Activated CD4-positive, alpha-beta T cell treated with anti-CD3 and anti-CD28 coated beads for 36 hours (primary cell): ENCODE data around the gene SPECC1. TPM values are rescaled to one million over a fixed set of nuclear protein-coding genes. Genes with fewer than 3 reads are reported as not detected.

Experiments
- ATAC-seq: fragments of 200-7000 bp; cut with Tn5 transposase; one replicate; pipeline ENCODE4 v1.10.0; 2021; ENCODE audit warnings: mild to moderate bottlenecking, moderate library complexity
- CTCF ChIA-PET: fragments of 350-600 bp; sonication (Branson Sonifier 250); formaldehyde crosslinking; loops from one replicate; lab custom pipeline; 2021; ENCODE audit warnings: antibody characterized with exemption; lab: Charles Lee
- POLR2A ChIA-PET: fragments of 350-600 bp; sonication (Branson Sonifier 250); formaldehyde crosslinking; loops from one replicate; lab custom pipeline; 2021; ENCODE audit warnings: antibody characterized with exemption, inconsistent platforms; lab: Charles Lee
- DNase-seq: peaks from one replicate; pipeline ENCODE4 v3.0.0-alpha.2; 2020
- H3K27ac Mint-ChIP-seq: one replicate; pipeline ENCODE4 v1.8.0; 2021; ENCODE audit warnings: mixed read lengths
- H3K27me3 Mint-ChIP-seq: one replicate; pipeline ENCODE4 v1.8.0; 2021; ENCODE audit warnings: mixed read lengths
- H3K36me3 Mint-ChIP-seq: one replicate; pipeline ENCODE4 v1.8.0; 2021; ENCODE audit warnings: low read depth, mixed read lengths
- H3K4me1 Mint-ChIP-seq: one replicate; pipeline ENCODE4 v1.8.0; 2021; ENCODE audit warnings: mixed read lengths
- H3K4me3 Mint-ChIP-seq: one replicate; pipeline ENCODE4 v1.8.0; 2021; ENCODE audit warnings: mild to moderate bottlenecking, moderate library complexity, mixed read lengths
- H3K9me3 Mint-ChIP-seq: one replicate; pipeline ENCODE4 v1.8.0; 2021; ENCODE audit warnings: low read depth, mixed read lengths
- intact Hi-C, 2 experiments: fragments of 100-400 bp; cut with DNase I in 1 of 2; cut with micrococcal nuclease in 1 of 2; formaldehyde crosslinking; loops; one replicate each; pipeline versions ENCODE4 v1.14.2 to v1.15.1; 2022 to 2024; cut with DNase I, micrococcal nuclease
- total RNA-seq, 2 experiments: library from RNA; stranded (reverse); gene quantifications; one replicate each; pipeline ENCODE4 v1.2.3, GENCODE V29; 2021

Gene SPECC1
- total RNA-seq, 2 experiments from 2014 or later = 6.1 to 10.4 TPM

DNA sequence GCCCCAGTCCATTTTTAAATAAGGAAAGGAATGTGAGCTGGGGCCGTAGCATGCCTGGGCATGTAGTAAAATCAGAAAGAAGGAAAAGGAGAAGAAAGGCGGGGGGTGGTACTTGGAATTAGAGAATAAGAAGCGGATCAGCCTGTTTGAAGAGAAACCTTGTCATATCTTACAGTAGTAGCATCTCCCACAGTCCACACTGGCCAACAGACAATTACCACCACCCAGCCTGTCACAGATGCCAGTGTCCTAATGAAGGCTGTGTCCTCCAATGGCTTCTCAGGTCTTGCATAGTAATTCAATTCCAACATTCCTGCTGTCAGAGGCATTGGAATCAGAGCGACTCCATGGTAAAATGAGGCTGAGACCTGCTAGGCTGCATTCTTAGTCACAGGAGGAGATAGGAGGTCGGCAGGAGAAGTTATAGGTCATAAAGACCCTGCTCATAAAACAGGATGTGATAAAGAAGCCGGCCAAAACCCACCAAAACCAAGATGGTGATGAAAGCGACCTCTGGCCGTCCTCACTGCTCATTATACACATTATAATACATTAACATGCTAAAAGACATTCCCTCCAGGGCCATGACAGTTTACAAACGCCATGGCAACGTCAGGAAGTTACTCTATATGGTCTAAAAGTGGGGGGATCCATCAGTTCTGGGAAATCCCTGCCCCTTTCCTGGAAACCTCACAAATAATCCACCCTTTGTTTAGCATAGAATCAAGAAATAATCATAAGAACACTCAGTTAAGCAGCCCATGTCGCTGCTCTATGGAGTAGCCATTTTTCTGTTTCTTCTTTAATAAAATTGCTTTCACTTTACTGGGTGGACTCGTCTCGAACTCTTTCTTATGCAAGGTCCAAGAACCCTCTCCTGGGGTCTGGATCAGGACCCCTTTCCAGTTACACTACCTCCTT lies 22.0 kb upstream of the SPECC1 start:
- intact Hi-C loops = no loop called here
- DNase-seq (no peak), ATAC-seq (no peak)
- CTCF ChIA-PET = no interaction called here
- Mint-ChIP-seq H3K9me3 (no peaks in the 10 kb centered on the region), H3K4me1 (peaks cover 2% of the 10 kb centered on the region), H3K4me3 (no peak overlapping the region), H3K27me3 (no peaks in the 10 kb centered on the region), H3K27ac (no peak overlapping the region), H3K36me3 (no peaks in the 10 kb centered on the region)
- POLR2A ChIA-PET = no interaction called here

DNA sequence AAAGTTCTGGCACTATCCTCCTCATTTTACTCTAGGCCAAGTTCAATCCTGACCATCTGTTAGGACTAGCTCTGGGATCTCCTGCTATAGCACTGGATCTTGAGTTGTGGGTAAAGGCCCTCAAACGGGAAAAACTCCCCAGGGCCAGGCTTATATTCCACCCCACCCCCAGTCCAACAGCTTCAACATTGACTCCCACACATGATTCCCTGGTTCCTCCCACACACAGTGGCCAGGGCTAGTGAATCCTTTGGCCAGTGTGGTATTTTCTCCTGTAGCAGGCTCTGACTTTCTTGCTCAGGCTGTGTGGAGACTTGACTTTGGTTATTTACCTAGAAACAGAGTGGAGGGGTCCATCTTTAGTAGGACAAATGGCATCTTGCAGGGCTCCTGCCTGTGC lies 21.3 kb upstream of the SPECC1 start:
- Mint-ChIP-seq H3K36me3 (no peaks in the 10 kb centered on the region), H3K4me1 (peaks cover 1% of the 10 kb centered on the region), H3K4me3 (no peak overlapping the region), H3K27me3 (no peaks in the 10 kb centered on the region), H3K9me3 (no peaks in the 10 kb centered on the region), H3K27ac (no peak overlapping the region)
- intact Hi-C loops = no loop called here
- CTCF ChIA-PET = no interaction called here
- DNase-seq (no peak), ATAC-seq (no peak)
- POLR2A ChIA-PET = no interaction called here

DNA sequence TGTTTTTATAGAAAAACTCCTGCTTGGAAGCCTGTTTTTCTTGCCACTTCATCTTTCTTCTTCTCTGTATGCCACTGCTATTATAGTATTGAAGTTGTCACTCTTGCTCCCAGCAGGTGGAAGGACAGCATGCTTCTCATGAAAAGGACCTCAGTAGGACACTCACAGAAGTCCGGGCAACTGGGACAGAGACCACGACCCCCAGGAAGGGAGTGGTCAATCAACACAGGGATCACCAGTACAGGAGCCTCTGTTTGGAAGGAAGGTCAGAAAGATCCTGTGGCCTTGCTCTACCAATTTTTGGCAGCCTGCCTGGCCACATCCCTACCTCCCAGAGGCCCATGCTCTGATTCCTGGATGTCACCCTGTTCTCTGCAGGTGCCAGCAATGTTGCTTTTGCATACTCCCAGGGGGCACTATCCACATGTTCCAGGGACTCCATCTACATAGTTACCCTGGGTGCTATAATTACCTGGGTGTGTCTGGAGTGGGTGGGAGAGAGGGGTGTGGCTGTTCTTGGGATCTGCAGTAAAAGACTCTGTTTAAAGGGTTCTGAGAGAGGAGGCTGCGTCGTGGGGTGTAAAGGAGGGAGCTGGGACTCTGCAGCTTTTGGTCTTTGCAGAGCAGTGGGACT lies 17.8 kb upstream of the SPECC1 start:
- no peak overlapping the region for H3K27ac Mint-ChIP-seq
- ATAC-seq (no peak), DNase-seq (no peak)
- H3K36me3 Mint-ChIP-seq = no peaks in the 10 kb centered on the region
- no peaks in the 10 kb centered on the region for H3K9me3 Mint-ChIP-seq
- CTCF ChIA-PET = interaction anchor here (1.7 to 3.4 kb wide), 5 partner anchors 17 to 129 kb away, joined by 6 to 39 read pairs (median 23); partner anchors contain the start of gene SPECC1
- peaks cover 4% of the 10 kb centered on the region for H3K4me1 Mint-ChIP-seq
- no peak overlapping the region for H3K4me3 Mint-ChIP-seq
- H3K27me3 Mint-ChIP-seq = no peaks in the 10 kb centered on the region
- intact Hi-C loops = loop anchor here (5.0 to 10.0 kb wide), 2 partner anchors 233 to 331 kb away; no protein-coding TSS in a partner anchor
- POLR2A ChIA-PET = no interaction called here

DNA sequence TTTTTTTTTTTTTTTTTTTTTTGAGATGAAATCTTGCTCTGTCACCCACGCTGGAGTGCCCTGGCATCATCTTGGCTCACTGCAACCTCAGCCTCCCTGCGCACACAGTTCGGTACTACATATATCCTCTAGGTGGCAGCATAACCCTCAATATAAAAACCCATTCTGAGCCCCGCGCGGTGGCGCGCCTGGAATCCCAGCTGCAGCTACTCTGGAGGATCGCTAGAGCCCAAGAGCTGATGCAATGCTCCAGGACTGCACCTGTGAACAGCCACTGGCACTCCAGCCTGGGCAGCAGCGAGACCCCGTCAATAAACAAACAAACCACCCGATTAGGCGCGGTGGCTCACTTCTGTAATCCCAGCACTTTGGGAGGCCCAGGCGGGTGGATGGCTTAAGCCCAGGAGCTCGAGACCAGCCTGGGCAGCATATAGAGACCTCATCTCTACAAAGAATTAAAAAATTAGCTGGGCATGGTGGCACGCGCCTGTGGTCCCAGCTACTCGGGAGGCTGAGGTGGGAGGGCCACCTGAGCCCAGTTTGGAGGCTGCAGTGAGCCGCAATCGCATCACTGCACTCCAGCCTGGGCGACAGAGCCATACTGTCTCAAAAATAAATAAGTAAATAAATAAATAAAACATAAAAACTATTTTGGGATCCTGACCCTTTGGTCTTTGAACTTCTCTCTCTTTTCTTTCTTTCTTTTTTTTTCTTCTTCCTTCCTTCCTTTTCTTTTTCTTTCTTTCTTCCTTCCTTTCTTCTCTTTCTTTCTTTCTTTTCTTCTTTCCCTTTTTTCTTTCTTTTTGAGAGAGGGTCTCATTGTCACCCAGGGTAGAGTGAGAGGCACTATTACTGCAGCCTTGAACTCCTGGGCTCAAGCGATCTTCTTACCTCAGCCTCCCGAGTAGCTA lies 16.1 kb upstream of the SPECC1 start:
- Mint-ChIP-seq H3K27me3 (peaks cover 2% of the 10 kb centered on the region), H3K36me3 (no peaks in the 10 kb centered on the region), H3K4me1 (peaks cover 6% of the 10 kb centered on the region), H3K9me3 (no peaks in the 10 kb centered on the region), H3K4me3 (no peak overlapping the region), H3K27ac (no peak overlapping the region)
- CTCF ChIA-PET = interaction anchor here (0.6 to 3.4 kb wide), 34 partner anchors 8 to 284 kb away, joined by 3 to 39 read pairs (median 4); partner anchors contain the start of genes AKAP10 and SPECC1
- POLR2A ChIA-PET = interaction anchor here (0.7 to 0.8 kb wide), 2 partner anchors 16 to 1007 kb away, joined by 6 to 8 read pairs; no protein-coding TSS in a partner anchor
- ATAC-seq = peak; percentile 100
- DNase-seq = peak; percentile 88
- intact Hi-C loops = loop anchor here (1.0 to 10.0 kb wide), 6 partner anchors 16 to 329 kb away; partner anchors contain the start of gene SPECC1 (in 1 of the 2)

DNA sequence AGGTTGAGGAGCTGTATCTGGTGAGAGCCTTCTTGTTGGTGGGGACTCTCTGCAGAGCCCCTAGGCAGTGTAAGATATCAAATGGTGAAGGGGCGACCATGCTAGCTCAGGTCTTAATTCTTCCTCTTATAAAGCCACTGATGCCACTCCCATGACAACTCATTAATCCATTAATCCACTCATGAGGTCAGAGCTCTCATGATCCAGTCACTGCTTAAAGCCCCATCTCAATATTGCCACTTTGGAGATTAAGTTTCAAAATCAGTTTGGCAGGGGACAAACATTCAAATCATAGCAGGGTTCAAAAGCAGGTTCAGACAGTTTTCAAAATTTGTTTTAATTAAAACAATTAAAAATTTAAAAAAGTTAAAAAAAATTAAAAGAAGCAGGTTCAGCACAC lies 13.1 kb upstream of the SPECC1 start:
- intact Hi-C loops = loop anchor here in 1 of 2 experiments (10.0 kb wide), 1 partner anchor 229 kb away; no protein-coding TSS in a partner anchor
- Mint-ChIP-seq H3K36me3 (no peaks in the 10 kb centered on the region), H3K27me3 (peaks cover 2% of the 10 kb centered on the region), H3K9me3 (no peaks in the 10 kb centered on the region), H3K4me1 (peaks cover 6% of the 10 kb centered on the region), H3K27ac (no peak overlapping the region), H3K4me3 (no peak overlapping the region)
- POLR2A ChIA-PET = interaction anchor here (0.5 kb wide), 1 partner anchor 140 kb away, joined by 3 read pairs; no protein-coding TSS in a partner anchor
- ATAC-seq (no peak), DNase-seq (no peak)
- CTCF ChIA-PET = interaction anchor here (0.8 to 1.5 kb wide), 5 partner anchors 11 to 126 kb away, joined by 3 to 6 read pairs (median 4); partner anchors contain the start of gene SPECC1

DNA sequence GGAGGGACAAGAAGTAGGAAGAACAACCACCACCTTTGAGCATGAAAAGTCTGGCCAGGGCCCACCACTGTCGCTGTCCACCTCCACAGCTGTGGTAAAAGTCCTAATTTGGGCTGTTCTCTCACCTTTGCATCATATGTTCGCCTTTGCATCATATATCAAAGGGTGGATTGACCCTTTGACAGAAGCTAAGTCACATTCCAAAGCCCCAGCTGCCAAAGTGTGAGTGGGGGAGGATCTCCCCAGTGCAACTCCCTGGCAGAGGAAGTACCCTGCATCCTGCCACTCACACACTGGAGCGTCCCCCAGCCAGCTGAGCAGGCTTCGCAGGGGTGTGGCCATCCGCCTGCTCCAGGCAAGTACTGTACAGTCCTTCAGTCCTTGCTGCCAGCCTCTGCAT lies 12.7 kb upstream of the SPECC1 start:
- intact Hi-C loops = loop anchor here in 1 of 2 experiments (10.0 kb wide), 1 partner anchor 228 kb away; no protein-coding TSS in a partner anchor
- Mint-ChIP-seq H3K27ac (no peak overlapping the region), H3K36me3 (no peaks in the 10 kb centered on the region), H3K4me1 (peaks cover 6% of the 10 kb centered on the region), H3K9me3 (no peaks in the 10 kb centered on the region), H3K27me3 (peaks cover 2% of the 10 kb centered on the region), H3K4me3 (no peak overlapping the region)
- DNase-seq (no peak), ATAC-seq (no peak)
- POLR2A ChIA-PET = interaction anchor here (0.5 kb wide), 1 partner anchor 141 kb away, joined by 3 read pairs; no protein-coding TSS in a partner anchor
- CTCF ChIA-PET = interaction anchor here (1.0 to 1.5 kb wide), 3 partner anchors 13 to 125 kb away, joined by 3 to 6 read pairs (median 4); partner anchors contain the start of gene SPECC1

DNA sequence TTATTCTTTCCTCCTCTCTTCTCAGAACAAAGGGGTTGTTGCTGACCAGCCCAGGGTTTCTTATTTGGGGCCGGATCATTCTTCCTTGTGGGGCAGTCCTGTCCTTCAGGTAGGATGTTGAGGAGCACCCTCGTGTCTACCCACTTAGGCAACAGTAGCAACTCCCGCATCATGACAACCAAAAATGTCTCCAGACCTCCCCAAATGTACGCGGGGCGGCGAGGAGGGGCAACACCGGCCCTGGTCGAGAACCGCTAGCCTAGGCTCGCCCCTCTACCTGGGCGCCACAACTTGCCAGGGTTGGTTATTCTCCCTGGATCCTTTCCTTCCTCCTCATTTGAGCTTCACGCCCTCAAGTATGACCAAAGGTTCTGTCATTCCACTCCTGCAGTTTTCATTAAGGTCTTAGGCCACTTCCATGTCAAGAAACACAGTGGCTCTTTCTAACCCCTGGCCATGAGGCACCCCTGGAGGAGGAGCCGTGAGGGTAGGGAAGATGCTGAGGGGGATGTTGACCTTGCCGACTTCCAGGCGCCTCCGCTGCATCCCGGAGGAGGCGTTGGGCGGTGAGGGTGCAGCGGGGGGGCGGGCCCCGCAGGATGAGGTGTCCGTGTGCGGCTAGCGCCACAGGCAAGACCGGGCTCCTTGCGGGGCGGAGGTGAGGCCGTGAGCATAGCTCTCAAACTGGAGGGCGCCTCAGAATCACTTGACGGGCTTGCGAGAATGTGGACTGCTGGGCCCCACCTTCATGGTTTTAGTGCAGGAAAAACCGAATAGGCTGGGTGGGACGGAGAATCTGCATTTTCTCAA lies 712 bp upstream of the SPECC1 start:
- ATAC-seq = peak; percentile 44
- POLR2A ChIA-PET = no interaction called here
- intact Hi-C loops = loop anchor here (1.0 to 2.0 kb wide), 5 partner anchors 16 to 630 kb away; partner anchors contain the start of genes AKAP10 (in 1 of the 2) and MAPK7 (in 1 of the 2)

DNA sequence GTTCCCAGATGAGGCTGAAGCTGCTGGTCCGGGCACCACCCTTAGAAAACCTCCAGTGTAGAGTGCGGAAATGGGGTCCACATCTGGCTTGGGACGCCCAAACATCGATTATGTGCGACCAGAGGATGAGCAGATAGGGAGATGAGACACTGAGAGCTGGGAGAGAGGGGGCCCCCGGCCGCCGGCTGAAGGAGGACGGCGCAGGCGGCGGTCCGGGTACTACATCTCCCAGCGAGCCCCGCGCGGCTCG lies 182 bp upstream of the SPECC1 start:
- peaks cover 37% of the 10 kb centered on the region for H3K27me3 Mint-ChIP-seq
- no peak overlapping the region for H3K27ac Mint-ChIP-seq
- no peaks in the 10 kb centered on the region for H3K36me3 Mint-ChIP-seq
- peak overlapping the region; percentile 77 for H3K4me3 Mint-ChIP-seq
- POLR2A ChIA-PET = no interaction called here
- intact Hi-C loops = loop anchor here (1.0 to 2.0 kb wide), 5 partner anchors 17 to 631 kb away; partner anchors contain the start of genes AKAP10 (in 1 of the 2) and MAPK7 (in 1 of the 2)
- DNase-seq (no peak), ATAC-seq (no peak)
- H3K9me3 Mint-ChIP-seq = no peaks in the 10 kb centered on the region
- peaks cover 11% of the 10 kb centered on the region for H3K4me1 Mint-ChIP-seq
- CTCF ChIA-PET = interaction anchor here (0.7 to 4.1 kb wide), 18 partner anchors 8 to 269 kb away, joined by 3 to 23 read pairs (median 3); no protein-coding TSS in a partner anchor

More for the DNA sequence above, 712 bp upstream of the SPECC1 start:
- CTCF ChIA-PET = interaction anchor here (0.7 to 4.1 kb wide), 17 partner anchors 8 to 270 kb away, joined by 3 to 23 read pairs (median 3); no protein-coding TSS in a partner anchor
- Mint-ChIP-seq H3K27me3 (peaks cover 36% of the 10 kb centered on the region), H3K4me1 (peaks cover 11% of the 10 kb centered on the region), H3K27ac (peak overlapping the region; percentile 17), H3K4me3 (peak overlapping the region; percentile 77), H3K36me3 (no peaks in the 10 kb centered on the region), H3K9me3 (no peaks in the 10 kb centered on the region)
- peak; percentile 46 for DNase-seq

DNA sequence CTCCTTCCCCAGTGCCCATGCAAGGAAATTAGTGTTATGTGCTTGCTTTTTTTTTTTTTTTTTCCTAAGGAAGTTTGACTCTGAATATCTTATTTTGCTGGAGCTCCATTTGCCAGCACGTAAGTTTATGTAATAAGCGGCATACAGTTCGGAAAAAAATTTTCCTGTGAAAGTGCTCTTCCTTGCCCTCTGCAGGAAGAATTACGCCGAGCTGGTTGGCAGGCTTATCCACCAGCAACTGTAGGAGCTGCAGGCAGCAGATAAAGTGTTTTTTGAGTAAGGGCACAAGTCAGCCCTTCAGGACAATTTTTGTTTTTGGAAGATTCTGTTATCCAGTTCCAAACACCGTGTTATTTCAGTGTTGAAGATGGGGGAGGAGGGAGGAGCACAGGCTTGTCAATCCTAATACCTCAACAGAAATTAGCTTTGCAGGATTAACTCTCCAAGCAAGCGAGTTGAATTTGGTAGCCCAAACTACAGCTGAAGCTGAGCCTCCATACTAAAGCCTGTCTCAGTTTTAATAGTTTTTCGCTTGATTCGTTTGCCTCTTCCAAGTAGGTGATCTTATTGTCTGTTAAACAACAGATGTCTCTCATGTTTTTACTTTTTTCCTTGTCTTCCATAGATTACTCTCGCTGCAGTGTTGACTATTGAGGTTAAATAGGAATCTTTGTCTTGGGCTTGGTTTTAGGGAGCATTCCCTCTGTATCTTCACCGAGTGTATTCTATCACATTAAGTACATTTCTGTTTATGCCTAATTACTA lies 1.1 kb downstream of the SPECC1 start:
- peaks cover 11% of the 10 kb centered on the region for H3K4me1 Mint-ChIP-seq
- H3K4me3 Mint-ChIP-seq = peak overlapping the region; percentile 69
- peaks cover 32% of the 10 kb centered on the region for H3K27me3 Mint-ChIP-seq
- no peaks in the 10 kb centered on the region for H3K36me3 Mint-ChIP-seq
- CTCF ChIA-PET = interaction anchor here (0.7 to 4.1 kb wide), 11 partner anchors 9 to 142 kb away, joined by 3 to 23 read pairs (median 4); no protein-coding TSS in a partner anchor
- H3K27ac Mint-ChIP-seq = no peak overlapping the region
- ATAC-seq (no peak), DNase-seq (peak; percentile 25)
- POLR2A ChIA-PET = no interaction called here
- H3K9me3 Mint-ChIP-seq = no peaks in the 10 kb centered on the region
- intact Hi-C loops = no loop called here
